K562 (cell line): Measurements from ENCODE around the gene SAXO1. TPM values are rescaled to one million over a fixed set of nuclear protein-coding genes. Genes with fewer than 3 reads are reported as not detected.

ENCODE experiments used
- ATAC-seq: fragments of 200-7000 bp; cut with Tn5 transposase; 3 replicates; pipeline ENCODE4 v1.9.1; 2020; ENCODE audit warnings: moderate library complexity
- BruUV-seq: library from RNA; stranded (reverse); fragments of 400-500 nt; replicated peaks from 2 replicates; lab custom pipeline; 2021; lab: Mats Ljungman, UMichigan
- CTCF ChIA-PET: fragments of 300-600 bp; formaldehyde crosslinking; extraction: SDS; loops from one replicate; lab custom pipeline; 2021; ENCODE audit warnings: low intra/inter-chr PET ratio; lab: Yijun Ruan, JAX
- POLR2A ChIA-PET: fragments of 300-600, 350-650 bp; sonication (Branson Sonifier 250); formaldehyde crosslinking; extraction: SDS; loops from one replicate; lab custom pipeline; 2021; ENCODE audit warnings: antibody characterized with exemption, inconsistent platforms; lab: Yijun Ruan, JAX
- DNase-seq, 4 experiments: peaks; one replicate each; pipeline versions ENCODE4 v3.0.0 to v3.0.0-alpha.2; 2011 to 2018; ENCODE audit warnings: low spot score in 3 of 4, mixed read lengths in 3 of 4; ENCODE audit errors: extremely low read depth in 1 of 4
- FAIRE-seq: peaks from 2 replicates; lab custom pipeline; 2011; peaks lifted over from hg19 to GRCh38; lab: Jason Lieb, UNC
- H2AFZ ChIP-seq: 2 replicates; pipeline ENCODE4 v1.6.0; 2011; ENCODE audit warnings: low read depth, low read length, control low read depth, inconsistent platforms
- H3K27ac ChIP-seq: fragments of 200-600 bp; 3 replicates; pipeline ENCODE4 v1.8.0; 2011; ENCODE audit warnings: low read depth, mild to moderate bottlenecking, control low read depth, inconsistent platforms, low read length, moderate library complexity, mixed read lengths; ENCODE audit errors: extremely low read depth
- H3K27me3 ChIP-seq, 2 experiments: fragments of 300-600 bp in 1 of 2; 2 replicates in 1 of 2; 3 replicates in 1 of 2; pipeline versions ENCODE4 v1.6.0 to v1.8.0; 2011; ENCODE audit warnings: inconsistent platforms in 2 of 2, low read length in 2 of 2, mild to moderate bottlenecking in 1 of 2, mixed read lengths in 1 of 2, moderate library complexity in 1 of 2; ENCODE audit not compliant: control insufficient read depth in 2 of 2, insufficient read depth in 2 of 2
- H3K36me3 ChIP-seq: fragments of 300-600 bp; 3 replicates; pipeline ENCODE4 v1.8.0; 2011; ENCODE audit warnings: mild to moderate bottlenecking, low read length, inconsistent platforms; ENCODE audit not compliant: control insufficient read depth, insufficient read depth
- H3K4me1 ChIP-seq, 2 experiments: fragments of 200-600 bp in 1 of 2; replicated peaks in 1 of 2; 2 replicates in 1 of 2; 3 replicates in 1 of 2; pipeline versions ENCODE4 v1.5.1 to v1.8.0; 2011; ENCODE audit warnings: inconsistent platforms in 2 of 2, low read length in 2 of 2, mild to moderate bottlenecking in 1 of 2, mixed read lengths in 1 of 2, moderate library complexity in 1 of 2; ENCODE audit not compliant: control insufficient read depth in 2 of 2, insufficient read depth in 2 of 2
- H3K4me2 ChIP-seq: 2 replicates; pipeline ENCODE4 v1.6.1; 2011; ENCODE audit warnings: low read length, control low read depth, inconsistent platforms, mixed read lengths; ENCODE audit not compliant: insufficient read depth
- H3K4me3 ChIP-seq: fragments of 200-600 bp; sonication (generic), shearing (Covaris generic); 2 replicates; pipeline ENCODE4 v1.5.1; 2016; ENCODE audit warnings: control low read depth, inconsistent platforms
- H3K79me2 ChIP-seq: fragments of 200-600 bp; 3 replicates; pipeline ENCODE4 v1.8.0; 2011; ENCODE audit warnings: low read length, inconsistent platforms; ENCODE audit not compliant: control insufficient read depth, insufficient read depth
- H3K9ac ChIP-seq, 2 experiments: 2 replicates each; pipeline versions ENCODE4 v1.6.0 to v1.6.1; 2011; ENCODE audit warnings: low read depth in 2 of 2, low read length in 2 of 2, control low read depth in 1 of 2, inconsistent platforms in 1 of 2, mild to moderate bottlenecking in 1 of 2, mixed read lengths in 1 of 2; ENCODE audit not compliant: insufficient read depth in 1 of 2
- H3K9me1 ChIP-seq: one replicate; pipeline ENCODE4 v1.6.0; 2011; ENCODE audit warnings: inconsistent platforms, mild to moderate bottlenecking, low read length, moderate library complexity; ENCODE audit not compliant: control insufficient read depth, insufficient read depth
- H3K9me3 ChIP-seq: replicated peaks from 2 replicates; pipeline ENCODE4 v1.5.1; 2011; ENCODE audit warnings: low read depth, low read length, inconsistent platforms; ENCODE audit not compliant: control insufficient read depth, insufficient read depth
- H4K20me1 ChIP-seq: replicated peaks from 2 replicates; pipeline ENCODE4 v1.6.1; 2011; ENCODE audit warnings: low read length, inconsistent platforms, mixed read lengths; ENCODE audit not compliant: control insufficient read depth, insufficient read depth
- ATF1 ChIP-seq, 2 experiments: fragments of 450-650 bp in 1 of 2; IDR thresholded peaks; 2 replicates each; pipeline ENCODE4 v1.6.1; 2016; ENCODE audit warnings: missing compliant biosample characterization in 1 of 2, missing genetic modification characterization in 1 of 2
- BHLHE40 ChIP-seq: IDR thresholded peaks from 2 replicates; pipeline ENCODE4 v1.6.1; 2011; ENCODE audit warnings: low read length, improper control_type of control experiment
- E2F3 ChIP-seq: fragments of 250-450 bp; sonication (Bioruptor Pico); IDR thresholded peaks from 2 replicates; pipeline ENCODE4 v1.4.0; 2020; ENCODE audit warnings: mild to moderate bottlenecking
- EHMT2 ChIP-seq: fragments of 450-650 bp; IDR thresholded peaks from 2 replicates; pipeline ENCODE4 v1.6.1; 2018; ENCODE audit warnings: antibody characterized with exemption
- EP400 ChIP-seq: fragments of 450-650 bp; IDR thresholded peaks from 2 replicates; pipeline ENCODE4 v1.6.1; 2017; ENCODE audit warnings: antibody characterized with exemption, mild to moderate bottlenecking, moderate library complexity
- ESRRA ChIP-seq: fragments of 450-650 bp; IDR thresholded peaks from 2 replicates; pipeline ENCODE4 v1.6.1; 2014; ENCODE audit warnings: low read depth, mild to moderate bottlenecking, moderate library complexity, borderline replicate concordance
- ETS1 ChIP-seq: conservative IDR thresholded peaks from 2 replicates; pipeline ENCODE4 v1.6.1; 2011; ENCODE audit warnings: low read depth, mild to moderate bottlenecking, low read length; ENCODE audit not compliant: control insufficient read depth
- MEF2D ChIP-seq: conservative IDR thresholded peaks from 2 replicates; pipeline ENCODE4 v1.6.1; 2016; ENCODE audit warnings: low read depth, missing genetic modification characterization, missing compliant biosample characterization
- ZNF174 ChIP-seq: fragments of 250-450 bp; sonication (Bioruptor Pico); IDR thresholded peaks from 2 replicates; pipeline ENCODE4 v1.4.0; 2020; ENCODE audit warnings: mild to moderate bottlenecking
- ZNF184 ChIP-seq: sonication (generic); formaldehyde crosslinking; IDR thresholded peaks from 2 replicates; pipeline ENCODE4 v1.5.0; 2020; ENCODE audit warnings: missing genetic modification reagents
- ZNF24 ChIP-seq: fragments of 450-650 bp; IDR thresholded peaks from 2 replicates; pipeline ENCODE4 v1.6.1; 2016
- WGBS: fragments of 100-300 bp; shearing (Covaris generic); methylation state at CpG from one replicate; pipeline ENCODE4 v1.1.6; 2016; ENCODE audit warnings: low coverage, mixed read lengths; ENCODE audit not compliant: insufficient coverage; ENCODE audit errors: missing lambda C conversion rate; 5-methylcytosine and 5-hydroxymethylcytosine counted together
- in situ Hi-C: fragments of 300-500 bp; cut with MboI; formaldehyde crosslinking; loops from 4 replicates; pipeline ENCODE4 v1.15.0; 2018; ENCODE audit warnings: inconsistent platforms, mixed read lengths
- intact Hi-C: fragments of 100-400 bp; cut with micrococcal nuclease; formaldehyde crosslinking; loops from 2 replicates; pipeline ENCODE4 v1.14.2; 2022
- polyA plus RNA-seq, 8 experiments: library from polyadenylated mRNA; depleted of rRNA in 4 of 8; stranded (reverse) in 5 of 8; unstranded in 3 of 8; fragments of >200 nt; fragmentation: Nextera tagmentation in 2 of 8; fragmentation: Illumina TruSeq in 1 of 8; extraction: Ambion mirVana in 2 of 8; extraction: Trizol in 1 of 8; gene quantifications; 2 replicates each; pipeline versions ENCODE4 v1.2.1 to v1.2.3, GENCODE V29; 2011 to 2014; ENCODE audit warnings: inconsistent platforms in 1 of 8, missing spikeins in 1 of 8
- total RNA-seq, 7 experiments: library from RNA; depleted of rRNA in 6 of 7; stranded (reverse); fragments of >200 nt in 6 of 7; fragmentation: Illumina TruSeq in 2 of 7; extraction: Trizol in 2 of 7; gene quantifications; 2 replicates each; pipeline versions ENCODE4 v1.2.1 to v1.2.3, GENCODE V29; 2011 to 2021; ENCODE audit warnings: low replicate concordance in 1 of 7
- TF ChIP-seq, protein P1 (sequence below): fragments of 450-650 bp; IDR thresholded peaks from 2 replicates; pipeline ENCODE4 v1.6.1; 2016; ENCODE audit warnings: low read depth
- TF ChIP-seq, protein P2 (sequence below): fragments of 250-450 bp; sonication (Bioruptor Pico); IDR thresholded peaks from 2 replicates; pipeline ENCODE4 v1.5.0; 2022; ENCODE audit warnings: mild to moderate bottlenecking

The SAXO1 gene
- total and polyA plus RNA-seq, 9 of the 15 experiments (the other 6 are each of a cell fraction or from before 2014, with no cell fraction given): 0.04 TPM; not detected in 8

DNA sequence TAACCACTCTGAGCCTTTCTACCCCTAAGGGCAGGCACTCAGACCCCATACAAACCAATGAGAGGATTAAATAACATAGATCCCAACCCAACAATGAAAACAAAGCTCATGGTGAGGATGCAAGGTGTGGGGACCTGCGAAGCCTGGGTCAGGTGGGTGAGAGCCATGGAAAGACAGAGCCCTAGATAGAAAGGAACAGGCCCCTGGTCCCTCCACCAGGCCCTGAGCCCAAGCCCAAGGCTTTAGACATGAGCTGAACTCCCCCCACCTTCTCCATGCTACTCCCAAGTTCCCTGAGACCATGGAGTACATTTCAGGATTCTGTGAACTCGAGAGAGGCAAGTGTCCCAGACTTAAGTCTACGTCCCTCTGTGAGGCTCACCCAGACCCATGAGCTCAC, 106.5 kb downstream of the SAXO1 start:
- DNase-seq (no peak), FAIRE-seq (no peak), ATAC-seq (no peak)
- no peaks in the 10 kb centered on the region for H3K79me2 ChIP-seq
- no peak overlapping the region for H3K4me2 ChIP-seq
- WGBS: 0% methylated on average over 3 of the region's 3 CpGs
- no peak overlapping the region for H3K9ac ChIP-seq
- ChIA-PET POLR2A (interaction anchor here (0.5 kb wide), 1 partner anchor 44 kb away, joined by 3 read pairs; no protein-coding TSS in a partner anchor), CTCF (no interaction called here)
- no peaks in the 10 kb centered on the region for H3K36me3 ChIP-seq
- H4K20me1 ChIP-seq: no peaks in the 10 kb centered on the region
- intact Hi-C loops: no loop called here
- no peaks in the 10 kb centered on the region for H3K9me3 ChIP-seq
- H3K27ac ChIP-seq: no peak overlapping the region
- in situ Hi-C loops: no loop called here
- no peak overlapping the region for H2AFZ ChIP-seq
- no peaks in the 10 kb centered on the region for H3K9me1 ChIP-seq
- no peak overlapping the region for H3K4me3 ChIP-seq
- H3K4me1 ChIP-seq: no peaks in the 10 kb centered on the region
- BruUV-seq: no TSS peak
- H3K27me3 ChIP-seq: no peaks in the 10 kb centered on the region
- TF ChIP-seq BHLHE40 (no peak), ETS1 (no peak), ZNF174 (CRISPR knock-in tag) (no peak), EP400 (no peak), ZNF24 (no peak), E2F3 (CRISPR knock-in tag) (no peak), ATF1 (CRISPR knock-in tag; IDR thresholded peaks at IDR 0.05) (no peak), ATF1 (tag; IDR thresholded peaks at IDR 0.05) (no peak), EHMT2 (no peak), MEF2D (tag) (no peak), ZNF184 (CRISPR knock-in tag) (no peak), ESRRA (no peak)
- TF ChIP-seq, protein P1, sequence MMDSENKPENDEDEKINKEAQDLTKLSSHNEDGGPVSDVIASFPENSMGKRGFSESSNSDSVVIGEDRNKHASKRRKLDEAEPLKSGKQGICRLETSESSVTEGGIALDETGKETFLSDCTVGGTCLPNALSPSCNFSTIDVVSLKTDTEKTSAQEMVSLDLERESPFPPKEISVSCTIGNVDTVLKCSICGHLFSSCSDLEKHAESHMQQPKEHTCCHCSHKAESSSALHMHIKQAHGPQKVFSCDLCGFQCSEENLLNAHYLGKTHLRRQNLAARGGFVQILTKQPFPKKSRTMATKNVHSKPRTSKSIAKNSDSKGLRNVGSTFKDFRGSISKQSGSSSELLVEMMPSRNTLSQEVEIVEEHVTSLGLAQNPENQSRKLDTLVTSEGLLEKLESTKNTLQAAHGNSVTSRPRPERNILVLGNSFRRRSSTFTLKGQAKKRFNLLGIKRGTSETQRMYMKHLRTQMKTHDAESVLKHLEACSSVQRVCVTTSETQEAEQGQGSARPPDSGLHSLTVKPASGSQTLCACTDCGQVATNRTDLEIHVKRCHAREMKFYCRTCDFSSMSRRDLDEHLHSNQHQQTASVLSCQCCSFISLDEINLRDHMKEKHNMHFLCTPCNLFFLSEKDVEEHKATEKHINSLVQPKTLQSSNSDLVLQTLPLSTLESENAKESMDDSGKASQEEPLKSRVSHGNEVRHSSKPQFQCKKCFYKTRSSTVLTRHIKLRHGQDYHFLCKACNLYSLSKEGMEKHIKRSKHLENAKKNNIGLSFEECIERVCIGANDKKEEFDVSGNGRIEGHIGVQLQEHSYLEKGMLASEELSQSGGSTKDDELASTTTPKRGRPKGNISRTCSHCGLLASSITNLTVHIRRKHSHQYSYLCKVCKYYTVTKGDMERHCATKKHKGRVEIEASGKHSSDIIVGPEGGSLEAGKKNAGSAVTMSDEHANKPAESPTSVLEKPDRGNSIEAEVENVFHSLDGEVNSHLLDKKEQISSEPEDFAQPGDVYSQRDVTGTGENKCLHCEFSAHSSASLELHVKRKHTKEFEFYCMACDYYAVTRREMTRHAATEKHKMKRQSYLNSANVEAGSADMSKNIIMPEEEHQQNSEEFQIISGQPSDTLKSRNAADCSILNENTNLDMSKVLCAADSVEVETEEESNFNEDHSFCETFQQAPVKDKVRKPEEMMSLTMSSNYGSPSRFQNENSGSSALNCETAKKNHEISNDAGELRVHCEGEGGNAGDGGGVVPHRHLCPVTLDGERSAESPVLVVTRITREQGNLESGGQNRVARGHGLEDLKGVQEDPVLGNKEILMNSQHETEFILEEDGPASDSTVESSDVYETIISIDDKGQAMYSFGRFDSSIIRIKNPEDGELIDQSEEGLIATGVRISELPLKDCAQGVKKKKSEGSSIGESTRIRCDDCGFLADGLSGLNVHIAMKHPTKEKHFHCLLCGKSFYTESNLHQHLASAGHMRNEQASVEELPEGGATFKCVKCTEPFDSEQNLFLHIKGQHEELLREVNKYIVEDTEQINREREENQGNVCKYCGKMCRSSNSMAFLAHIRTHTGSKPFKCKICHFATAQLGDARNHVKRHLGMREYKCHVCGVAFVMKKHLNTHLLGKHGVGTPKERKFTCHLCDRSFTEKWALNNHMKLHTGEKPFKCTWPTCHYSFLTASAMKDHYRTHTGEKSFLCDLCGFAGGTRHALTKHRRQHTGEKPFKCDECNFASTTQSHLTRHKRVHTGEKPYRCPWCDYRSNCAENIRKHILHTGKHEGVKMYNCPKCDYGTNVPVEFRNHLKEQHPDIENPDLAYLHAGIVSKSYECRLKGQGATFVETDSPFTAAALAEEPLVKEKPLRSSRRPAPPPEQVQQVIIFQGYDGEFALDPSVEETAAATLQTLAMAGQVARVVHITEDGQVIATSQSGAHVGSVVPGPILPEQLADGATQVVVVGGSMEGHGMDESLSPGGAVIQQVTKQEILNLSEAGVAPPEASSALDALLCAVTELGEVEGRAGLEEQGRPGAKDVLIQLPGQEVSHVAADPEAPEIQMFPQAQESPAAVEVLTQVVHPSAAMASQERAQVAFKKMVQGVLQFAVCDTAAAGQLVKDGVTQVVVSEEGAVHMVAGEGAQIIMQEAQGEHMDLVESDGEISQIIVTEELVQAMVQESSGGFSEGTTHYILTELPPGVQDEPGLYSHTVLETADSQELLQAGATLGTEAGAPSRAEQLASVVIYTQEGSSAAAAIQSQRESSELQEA: no peak
- TF ChIP-seq, protein P2, sequence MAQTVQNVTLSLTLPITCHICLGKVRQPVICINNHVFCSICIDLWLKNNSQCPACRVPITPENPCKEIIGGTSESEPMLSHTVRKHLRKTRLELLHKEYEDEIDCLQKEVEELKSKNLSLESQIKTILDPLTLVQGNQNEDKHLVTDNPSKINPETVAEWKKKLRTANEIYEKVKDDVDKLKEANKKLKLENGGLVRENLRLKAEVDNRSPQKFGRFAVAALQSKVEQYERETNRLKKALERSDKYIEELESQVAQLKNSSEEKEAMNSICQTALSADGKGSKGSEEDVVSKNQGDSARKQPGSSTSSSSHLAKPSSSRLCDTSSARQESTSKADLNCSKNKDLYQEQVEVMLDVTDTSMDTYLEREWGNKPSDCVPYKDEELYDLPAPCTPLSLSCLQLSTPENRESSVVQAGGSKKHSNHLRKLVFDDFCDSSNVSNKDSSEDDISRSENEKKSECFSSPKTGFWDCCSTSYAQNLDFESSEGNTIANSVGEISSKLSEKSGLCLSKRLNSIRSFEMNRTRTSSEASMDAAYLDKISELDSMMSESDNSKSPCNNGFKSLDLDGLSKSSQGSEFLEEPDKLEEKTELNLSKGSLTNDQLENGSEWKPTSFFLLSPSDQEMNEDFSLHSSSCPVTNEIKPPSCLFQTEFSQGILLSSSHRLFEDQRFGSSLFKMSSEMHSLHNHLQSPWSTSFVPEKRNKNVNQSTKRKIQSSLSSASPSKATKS (CRISPR knock-in tag): no peak
